GM18873 (cell line): ENCODE measurements around the gene HERPUD2.

Experiments used
- ATAC-seq: cut with Tn5 transposase; IDR thresholded peaks from one replicate; pipeline ENCODE4 v1.9.1; 2021; ENCODE audit warnings: mild to moderate bottlenecking, moderate library complexity, moderate number of reproducible peaks; ENCODE audit not compliant: unreplicated experiment, low FRiP score

HERPUD2 gene, protein sequence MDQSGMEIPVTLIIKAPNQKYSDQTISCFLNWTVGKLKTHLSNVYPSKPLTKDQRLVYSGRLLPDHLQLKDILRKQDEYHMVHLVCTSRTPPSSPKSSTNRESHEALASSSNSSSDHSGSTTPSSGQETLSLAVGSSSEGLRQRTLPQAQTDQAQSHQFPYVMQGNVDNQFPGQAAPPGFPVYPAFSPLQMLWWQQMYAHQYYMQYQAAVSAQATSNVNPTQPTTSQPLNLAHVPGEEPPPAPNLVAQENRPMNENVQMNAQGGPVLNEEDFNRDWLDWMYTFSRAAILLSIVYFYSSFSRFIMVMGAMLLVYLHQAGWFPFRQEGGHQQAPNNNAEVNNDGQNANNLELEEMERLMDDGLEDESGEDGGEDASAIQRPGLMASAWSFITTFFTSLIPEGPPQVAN

DNA sequence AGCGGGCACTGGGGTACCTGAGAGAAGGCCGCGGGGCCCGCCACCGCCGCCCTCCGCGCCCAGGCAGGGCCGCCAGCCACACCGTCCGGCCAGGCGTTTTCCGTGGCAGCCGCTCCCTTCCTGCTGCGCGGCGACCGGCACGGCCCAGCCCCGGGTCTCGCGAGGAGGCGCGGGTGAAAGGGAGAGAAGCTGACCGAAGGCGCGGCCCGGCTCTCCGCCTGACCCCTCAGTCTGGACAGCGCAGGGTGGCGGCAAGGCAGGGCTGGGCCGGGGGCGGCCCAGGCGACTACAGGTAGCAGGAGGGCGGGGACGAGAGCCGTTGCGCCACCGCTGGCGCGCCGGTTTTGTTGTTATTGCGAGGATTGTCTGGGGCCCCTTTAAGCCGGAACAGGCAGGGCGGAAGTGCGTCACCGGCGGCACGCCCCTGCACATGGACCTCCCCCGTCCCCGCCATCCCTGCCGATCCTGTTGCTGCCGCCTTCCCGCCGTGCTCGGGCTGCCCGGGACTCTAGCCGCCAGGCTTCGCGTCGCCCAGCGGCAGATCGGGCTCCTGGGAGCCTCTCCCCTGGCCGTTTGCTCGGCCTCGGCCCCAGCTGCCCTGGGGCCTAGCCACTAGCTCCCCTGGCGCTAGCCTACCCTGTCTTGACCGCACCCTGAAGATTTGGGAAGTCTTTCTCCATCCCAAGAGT, at the start of gene HERPUD2:
HERPUD2 (minus strand) TSS at position 352 of the 689 bp plus-strand sequence. CDS start 805 bp downstream, outside the sequence.
- peak; percentile 84 for ATAC-seq

DNA sequence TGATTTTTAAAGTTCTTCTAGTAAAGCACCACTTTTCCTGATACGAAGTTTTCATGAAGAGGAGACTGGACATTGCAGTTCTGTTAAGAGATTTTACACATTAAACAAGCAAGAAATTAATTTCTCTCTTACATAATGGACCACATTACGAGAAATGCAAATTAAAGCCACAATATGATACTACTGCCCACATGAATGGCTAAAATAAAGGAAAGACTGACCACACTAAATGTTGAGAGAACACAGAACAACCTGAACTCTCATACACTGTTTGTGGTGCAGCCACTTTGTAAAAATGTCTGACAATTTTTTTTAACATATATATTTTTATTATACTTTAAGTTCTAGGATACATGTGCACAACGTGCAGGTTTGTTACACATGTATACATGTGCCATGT, 44.0 kb upstream of the HERPUD2 start:
- no peak for ATAC-seq

DNA sequence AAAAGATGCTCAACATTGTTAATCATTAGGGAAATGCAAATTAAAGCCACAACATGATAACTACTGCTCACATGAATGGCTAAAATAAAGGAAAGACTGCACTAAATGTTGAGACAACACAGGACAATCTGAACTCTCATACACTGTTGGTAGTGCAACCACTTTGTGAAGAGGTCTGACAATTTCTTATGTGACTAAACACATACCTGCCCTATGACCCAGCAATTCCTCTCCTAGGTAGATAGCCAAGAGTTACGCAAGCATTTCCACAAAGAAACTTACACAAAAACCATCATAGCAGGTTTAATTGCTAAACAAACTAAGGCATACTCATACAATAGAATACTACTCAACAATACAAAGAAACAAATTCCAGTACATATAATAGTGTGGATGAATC, 41.8 kb upstream of the HERPUD2 start:
- no peak for ATAC-seq

DNA sequence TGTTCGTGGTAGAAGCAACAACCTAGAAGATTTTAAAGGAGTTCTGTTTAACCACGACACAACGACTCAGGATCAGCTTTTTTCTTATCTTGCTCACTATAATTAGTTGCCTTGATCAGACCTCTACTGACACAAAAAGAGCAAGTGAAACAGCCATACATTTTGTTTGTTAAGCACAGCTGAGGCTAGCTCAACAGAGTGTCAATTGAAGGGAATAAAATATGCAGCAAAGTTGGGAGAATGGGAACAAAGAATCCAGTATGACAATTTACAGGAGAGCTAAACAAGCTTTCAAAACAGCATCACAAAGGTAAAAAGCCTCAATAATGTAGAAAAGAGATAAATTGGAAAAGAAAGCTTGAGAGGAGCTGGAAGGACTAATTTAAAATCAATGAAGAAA, 40.5 kb upstream of the HERPUD2 start:
- ATAC-seq, result no peak

DNA sequence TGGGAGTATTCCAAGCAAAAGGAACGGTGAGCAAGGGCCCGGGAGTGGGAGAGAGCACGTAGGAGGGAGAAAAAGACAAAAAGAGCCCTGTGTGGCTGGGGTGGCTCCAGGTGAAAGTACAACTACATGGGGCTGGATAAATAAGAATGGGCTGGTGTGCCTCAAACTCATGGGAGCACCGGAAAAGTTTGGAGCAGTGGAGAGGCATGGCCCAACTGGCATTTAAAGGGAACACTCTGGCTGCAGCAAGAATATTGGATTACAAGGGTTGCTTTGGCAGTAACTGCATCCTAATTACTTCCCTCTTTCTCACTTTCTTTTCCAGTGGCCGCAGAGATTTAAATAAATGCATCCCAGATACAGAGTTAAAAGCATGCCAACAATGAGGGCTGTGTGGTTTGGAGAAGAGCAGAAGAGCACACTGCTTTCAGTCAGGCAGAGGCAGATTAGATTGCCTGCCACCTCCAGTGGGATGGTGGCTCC, 39.1 kb upstream of the HERPUD2 start:
- ATAC-seq, result no peak

DNA sequence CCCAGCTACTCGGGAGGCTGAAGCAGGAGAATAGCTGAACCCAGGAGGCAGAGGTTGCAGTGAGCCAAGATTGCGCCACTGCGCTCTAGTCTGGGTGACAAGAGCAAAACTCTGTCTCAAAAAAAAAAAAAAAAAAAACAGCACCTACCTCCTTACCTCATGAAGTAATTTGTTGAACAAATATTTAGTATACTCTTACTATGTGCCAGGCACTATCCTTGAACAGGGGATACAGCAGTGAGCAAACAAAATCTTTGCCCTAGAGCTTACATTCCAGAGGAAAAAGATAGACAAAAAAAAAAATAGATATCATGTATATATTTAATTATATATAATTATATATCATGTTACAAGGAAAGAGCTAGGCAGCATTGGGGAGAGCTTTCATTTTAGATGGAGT, 36.4 kb upstream of the HERPUD2 start:
- ATAC-seq, result no peak

DNA sequence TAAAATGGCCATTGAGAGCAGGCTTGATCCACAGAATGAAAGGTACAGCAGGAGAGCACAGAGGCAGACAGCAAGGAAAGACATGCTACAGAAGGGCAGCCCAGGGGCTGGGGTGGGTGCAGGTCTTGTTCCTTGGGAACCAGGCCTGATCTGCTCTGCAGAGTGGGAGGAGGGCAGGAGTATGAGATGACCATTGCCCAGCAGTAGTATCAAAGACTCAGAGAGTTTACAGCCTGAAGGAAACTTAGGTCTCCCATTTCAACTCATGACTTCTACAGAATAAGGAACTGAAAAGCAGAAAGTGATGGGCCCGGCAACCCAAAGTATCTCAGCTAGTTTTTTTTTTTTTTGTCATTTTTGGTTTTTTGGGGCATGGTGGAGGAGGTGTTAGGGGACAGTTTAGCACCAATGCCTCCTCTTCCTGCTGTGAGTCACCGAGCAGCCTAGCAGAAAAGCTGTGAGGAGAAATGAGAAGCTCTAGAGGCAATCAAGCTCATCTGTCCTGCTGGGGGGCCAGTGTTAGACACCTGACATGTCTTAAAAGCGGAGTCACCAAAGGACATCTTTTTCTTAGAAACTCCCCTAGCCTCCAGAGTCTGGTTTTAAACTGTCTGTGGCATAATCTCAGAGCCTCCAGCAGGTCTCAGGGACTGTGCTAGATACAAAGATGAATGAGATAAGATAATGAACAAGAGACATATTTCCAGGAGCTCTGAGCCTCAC, 34.3 kb upstream of the HERPUD2 start:
- peak; percentile 40 for ATAC-seq

DNA sequence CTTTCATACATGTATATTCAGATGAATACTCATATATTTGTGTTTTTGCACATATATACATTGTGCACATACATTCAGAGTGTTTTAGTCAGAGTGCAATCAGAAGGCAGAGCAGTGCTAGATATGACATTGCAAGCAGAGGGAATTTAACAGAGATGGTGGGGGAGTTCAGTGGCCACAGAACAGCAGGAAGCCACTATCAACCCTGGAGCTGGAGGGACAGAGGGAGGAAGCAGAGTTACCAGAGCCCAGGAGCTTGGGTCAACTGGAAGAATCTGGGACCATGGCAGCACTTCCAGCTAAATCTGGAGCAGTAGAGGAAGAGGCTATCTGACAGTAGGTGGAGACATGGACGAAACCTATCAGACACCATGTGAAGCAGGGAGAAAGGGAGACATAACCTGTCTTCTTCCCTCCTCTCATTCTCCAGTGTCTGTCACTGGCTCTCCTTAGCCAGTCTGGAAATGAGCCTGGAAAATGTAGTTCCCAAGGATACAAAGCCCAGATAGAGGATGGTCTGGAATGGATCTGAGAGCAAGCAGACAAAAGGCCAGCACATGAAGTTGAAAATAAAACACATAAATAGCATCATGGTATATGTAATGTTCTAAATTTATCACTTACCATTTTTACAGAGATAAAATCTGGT, 33.6 kb upstream of the HERPUD2 start:
- no peak for ATAC-seq

DNA sequence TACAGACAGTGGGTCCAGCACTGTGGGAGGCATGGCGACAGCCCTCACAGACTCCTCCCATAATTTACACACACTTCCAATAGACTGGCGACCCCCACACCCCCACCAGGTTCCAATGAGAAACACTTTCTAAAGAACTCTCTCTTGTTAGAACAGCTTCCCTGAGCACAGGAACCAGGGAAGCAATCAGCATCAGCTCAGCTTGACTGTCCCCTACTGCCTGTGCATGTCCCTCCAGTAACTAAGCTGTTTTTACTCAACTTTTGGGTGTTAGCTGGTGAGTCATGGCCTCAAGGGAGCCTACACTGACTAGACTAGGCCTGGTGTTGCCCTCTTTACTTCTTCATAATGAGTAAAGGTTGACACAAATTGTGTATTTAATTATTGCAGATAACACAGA, 32.6 kb upstream of the HERPUD2 start:
- no peak for ATAC-seq

DNA sequence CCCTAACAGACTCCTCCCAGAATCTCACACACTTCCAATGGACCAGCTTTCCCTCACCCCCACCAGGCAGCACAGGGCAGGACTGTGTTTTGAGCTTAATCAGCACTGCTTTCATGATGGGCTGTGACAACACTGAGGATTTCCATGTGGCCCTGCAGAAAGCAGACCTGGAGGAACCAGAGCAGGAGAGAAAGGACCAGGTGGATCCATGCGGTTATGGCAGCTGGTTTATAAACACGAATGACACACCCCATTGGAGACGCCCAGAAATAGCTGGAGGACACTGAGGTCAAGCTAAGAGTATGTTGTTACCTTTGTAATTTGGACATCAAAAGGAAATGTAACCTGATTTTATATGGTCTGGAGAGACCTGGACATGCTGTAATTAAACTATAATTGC, 31.7 kb upstream of the HERPUD2 start:
- no peak for ATAC-seq

DNA sequence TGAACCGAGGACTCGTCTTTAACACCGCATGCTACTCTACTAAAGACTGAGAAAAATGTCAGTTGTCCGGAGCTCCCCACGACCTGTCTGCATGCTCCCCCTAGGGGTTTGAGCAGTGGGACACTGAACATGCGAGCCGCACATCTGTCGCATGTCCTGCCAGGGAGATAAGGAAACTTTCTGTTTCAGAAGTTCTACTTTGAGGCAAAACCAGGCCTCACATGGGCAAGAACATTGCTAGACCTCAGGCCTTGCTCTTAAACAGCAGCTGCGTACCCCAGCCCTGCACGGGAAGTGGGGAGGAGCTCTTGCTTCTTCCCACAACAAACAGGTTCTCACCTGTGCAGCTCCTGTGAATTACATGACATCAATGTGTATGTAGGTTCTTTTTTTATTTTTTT, 30.3 kb upstream of the HERPUD2 start:
- ATAC-seq, result peak; percentile 53

DNA sequence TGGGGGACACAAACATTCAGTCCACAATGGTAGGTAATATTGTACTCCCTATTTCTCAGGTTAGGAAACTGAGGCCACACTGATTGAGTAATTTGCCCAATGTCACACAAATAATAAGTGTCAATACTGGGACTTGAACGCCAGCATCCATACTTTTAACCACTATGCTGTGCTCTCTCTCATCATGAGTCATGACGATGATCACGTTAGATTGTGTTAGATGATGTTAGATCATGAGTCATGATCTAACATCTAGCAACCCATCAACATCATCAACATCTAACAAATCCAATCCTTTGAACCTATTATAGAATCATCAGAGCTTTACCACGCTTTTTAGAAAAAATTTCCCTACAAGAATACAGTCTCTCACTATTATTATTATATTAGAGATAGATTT, 28.1 kb upstream of the HERPUD2 start:
- no peak for ATAC-seq

DNA sequence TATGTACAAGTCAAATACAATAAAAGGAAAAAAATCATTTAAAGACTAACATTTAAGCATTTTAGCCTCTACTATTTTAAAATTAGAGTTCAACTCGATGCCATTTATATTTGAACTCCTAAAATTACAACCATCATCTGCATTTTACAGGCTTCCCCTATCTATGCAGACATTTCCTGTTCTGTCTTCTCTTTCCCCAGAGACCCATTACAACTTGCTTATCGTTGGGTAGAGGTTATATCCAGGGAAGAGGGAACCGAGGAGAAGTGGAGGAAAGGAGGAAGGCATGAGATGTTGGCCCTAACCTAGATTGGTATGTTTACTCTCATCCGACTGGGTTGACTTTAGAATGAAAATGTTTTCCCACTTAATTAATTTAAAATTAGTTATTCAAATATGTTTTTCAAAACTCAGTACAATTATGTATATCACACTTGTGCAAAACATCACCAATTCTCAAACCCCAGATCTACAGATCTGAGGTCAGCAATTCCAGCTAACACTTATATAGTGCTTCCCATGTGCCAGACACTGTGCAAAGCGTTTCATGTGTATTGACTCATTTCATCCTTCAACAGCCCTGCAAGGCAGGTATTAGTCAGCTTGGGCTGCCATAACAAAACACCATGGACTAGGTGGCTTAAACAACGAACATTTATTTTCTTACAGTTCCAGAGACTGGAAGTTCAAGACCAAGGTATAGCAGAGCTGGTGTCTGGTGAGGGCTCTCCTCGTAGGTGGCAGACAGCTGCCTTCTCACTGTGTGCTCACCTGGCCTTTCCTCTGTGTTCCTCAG, 27.3 kb upstream of the HERPUD2 start:
- no peak for ATAC-seq

DNA sequence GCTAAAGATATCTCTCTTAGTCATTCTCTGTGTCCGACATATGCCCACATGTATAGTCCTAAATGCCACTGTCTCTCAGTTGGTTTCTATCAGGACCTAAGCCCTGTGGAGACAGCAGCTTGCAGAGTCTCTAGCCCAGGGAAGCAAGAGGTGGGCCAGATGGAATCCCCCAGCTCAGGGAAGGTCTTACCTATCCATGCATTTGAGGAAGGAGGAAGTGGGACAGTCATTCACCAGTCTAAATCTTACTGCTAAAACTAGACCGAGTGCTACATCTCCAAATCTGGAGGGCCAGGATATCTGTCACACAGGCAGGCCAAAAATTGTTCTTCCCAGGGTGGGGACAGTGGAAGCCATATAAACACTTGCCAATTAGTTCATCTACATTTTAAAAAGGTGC, 26.4 kb upstream of the HERPUD2 start:
- no peak for ATAC-seq

DNA sequence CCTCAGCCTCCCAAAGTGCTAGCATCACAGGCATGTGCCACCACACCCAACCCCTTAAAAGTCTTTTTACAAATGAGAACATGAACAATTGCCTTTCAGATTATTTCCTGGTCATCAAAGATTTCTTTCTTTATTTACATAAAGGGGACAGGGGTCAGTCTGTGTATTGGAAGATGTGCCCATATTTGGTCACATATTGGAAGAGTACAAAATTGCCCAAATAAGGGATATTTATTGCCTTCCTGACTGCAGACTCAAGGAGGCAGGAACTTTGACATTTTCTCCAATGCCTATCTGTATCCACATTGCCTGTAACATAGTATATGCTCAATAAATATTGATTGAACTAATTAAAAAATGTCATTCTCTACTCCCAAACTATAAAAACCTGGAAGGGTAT, 25.9 kb upstream of the HERPUD2 start:
- no peak for ATAC-seq

DNA sequence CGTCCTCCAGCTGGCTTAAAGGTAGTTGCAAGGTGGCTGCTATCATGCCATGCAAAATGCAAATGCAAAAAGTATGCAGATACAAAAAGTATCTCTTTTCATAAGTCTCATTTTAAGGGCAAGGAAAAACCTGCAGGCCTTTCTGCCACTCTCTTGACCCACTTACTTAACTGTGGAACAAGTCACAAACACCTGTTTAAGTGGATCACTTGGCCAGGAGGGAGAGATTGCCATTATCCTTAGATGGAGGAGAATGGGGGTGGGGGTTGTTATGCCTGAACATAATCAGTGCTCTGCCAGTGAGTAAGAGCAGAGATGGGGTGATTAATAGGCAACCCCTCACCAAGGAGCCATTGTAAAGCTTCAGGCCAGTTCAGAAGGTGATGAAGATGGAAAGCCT, 25.1 kb upstream of the HERPUD2 start:
- ATAC-seq, result no peak

DNA sequence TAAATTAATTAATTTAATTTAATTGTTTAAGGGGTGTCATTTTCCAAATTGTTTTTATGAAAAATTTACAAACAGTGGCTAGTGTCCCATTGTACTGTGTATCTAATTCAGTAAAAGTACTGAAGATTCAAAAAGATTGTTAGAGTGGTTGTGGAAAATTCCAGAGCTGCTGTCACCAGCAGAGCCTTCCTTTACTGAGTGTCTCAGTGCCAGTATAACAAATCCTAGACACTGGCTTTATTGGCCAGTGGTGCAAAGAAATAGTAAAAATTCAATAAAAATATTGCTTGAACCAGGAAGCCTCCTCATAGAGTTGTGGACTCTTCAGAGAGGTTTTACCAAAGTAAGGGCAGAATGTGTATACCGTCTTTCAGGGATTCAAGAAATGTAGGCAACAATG, 23.1 kb upstream of the HERPUD2 start:
- ATAC-seq, result no peak

DNA sequence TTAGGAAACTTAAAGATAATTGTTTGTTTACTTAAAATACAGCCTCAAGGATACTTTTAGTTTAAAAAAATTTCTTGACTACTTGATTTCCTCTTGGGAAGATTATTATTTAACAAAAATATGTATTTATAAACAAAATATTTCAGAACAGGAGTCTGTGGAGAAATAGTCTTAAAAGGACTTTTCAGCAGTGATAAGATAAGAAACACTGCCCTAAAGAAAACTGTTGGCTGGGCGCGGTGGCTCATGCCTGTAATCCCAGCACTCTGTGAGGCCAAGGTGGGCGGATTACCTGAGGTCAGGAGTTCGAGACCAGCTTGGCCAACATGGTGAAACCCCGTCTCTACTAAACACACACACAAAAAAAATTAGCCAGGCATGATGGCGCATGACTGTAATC, 22.6 kb upstream of the HERPUD2 start:
- ATAC-seq, result no peak

DNA sequence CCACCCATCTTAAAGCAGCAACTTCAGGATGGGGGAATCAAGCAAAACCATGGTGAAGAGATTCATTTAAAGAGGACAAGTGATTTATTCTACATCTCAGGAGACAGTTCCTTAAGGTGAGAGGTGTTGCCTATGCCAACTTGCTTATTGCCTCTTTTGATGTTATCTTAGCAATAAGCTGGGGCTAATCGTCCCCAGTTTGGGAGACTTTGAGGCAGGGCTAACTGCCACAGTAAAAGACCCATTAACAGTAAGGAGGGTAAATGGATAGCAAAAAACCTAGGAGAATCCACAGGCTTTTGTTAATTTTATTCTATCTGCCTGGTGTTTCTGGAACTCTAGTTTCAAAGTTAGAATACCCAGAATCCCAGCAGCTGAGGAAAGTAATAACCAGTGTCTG, 22.1 kb upstream of the HERPUD2 start:
- no peak for ATAC-seq
